GM21526 (cell line): ENCODE data around the gene TRPM2.

ENCODE experiments used
- ATAC-seq: cut with Tn5 transposase; IDR thresholded peaks from one replicate; pipeline ENCODE4 v1.9.1; 2021; ENCODE audit warnings: moderate library complexity; ENCODE audit not compliant: unreplicated experiment, low FRiP score

TRPM2 gene

DNA sequence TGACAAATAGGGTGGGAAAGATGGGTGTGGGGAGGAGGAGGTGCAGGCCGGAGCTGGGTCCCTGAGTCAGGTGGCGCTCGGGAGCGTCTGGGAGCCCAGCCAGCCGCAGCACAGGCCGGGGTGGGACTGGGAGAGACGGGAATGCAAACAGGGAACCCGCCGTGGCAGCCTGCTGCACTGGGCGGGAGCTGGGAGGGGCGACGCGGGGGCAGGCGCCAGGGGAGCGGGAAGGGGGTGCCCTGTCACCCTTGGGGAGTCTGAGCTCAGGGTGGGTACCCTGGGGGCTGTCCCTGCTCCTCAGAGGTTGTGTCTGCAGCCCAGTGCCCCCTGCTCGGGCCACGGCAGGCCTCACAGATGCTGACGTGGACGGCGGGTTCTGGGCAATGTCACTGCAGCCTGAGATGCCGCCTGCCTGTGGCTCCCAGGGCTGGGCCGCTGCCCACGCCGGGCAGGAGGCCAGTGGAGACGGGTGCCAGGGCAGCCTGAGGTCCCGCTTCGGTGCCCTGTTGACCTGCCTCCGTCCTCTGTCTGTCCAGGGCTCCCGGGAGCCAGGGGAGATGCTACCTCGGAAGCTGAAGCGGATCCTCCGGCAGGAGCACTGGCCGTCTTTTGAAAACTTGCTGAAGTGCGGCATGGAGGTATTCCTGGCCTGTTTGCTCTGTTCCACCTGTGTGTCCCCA, 85.2 kb downstream of the TRPM2 start:
- ATAC-seq, result no peak

DNA sequence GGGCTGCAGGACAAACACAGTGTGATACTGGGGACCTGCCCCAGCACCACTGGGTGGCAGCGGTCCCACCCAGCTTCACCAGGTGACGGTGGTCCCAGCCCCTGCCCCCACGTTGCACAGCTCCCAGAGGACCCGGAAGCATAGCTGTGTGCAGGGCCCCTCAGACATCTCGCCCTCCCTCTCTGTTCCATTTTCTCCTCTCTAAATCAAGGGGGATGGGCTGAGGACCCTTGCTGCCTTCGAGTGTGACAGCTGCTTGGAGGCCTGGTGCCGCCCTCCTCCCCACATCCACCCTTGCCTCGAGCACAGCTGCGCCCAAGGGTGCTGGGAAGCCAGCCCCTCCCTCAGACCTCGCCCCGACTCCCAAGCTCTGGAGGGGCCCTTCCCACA, 85.8 kb downstream of the TRPM2 start:
- no peak for ATAC-seq

DNA sequence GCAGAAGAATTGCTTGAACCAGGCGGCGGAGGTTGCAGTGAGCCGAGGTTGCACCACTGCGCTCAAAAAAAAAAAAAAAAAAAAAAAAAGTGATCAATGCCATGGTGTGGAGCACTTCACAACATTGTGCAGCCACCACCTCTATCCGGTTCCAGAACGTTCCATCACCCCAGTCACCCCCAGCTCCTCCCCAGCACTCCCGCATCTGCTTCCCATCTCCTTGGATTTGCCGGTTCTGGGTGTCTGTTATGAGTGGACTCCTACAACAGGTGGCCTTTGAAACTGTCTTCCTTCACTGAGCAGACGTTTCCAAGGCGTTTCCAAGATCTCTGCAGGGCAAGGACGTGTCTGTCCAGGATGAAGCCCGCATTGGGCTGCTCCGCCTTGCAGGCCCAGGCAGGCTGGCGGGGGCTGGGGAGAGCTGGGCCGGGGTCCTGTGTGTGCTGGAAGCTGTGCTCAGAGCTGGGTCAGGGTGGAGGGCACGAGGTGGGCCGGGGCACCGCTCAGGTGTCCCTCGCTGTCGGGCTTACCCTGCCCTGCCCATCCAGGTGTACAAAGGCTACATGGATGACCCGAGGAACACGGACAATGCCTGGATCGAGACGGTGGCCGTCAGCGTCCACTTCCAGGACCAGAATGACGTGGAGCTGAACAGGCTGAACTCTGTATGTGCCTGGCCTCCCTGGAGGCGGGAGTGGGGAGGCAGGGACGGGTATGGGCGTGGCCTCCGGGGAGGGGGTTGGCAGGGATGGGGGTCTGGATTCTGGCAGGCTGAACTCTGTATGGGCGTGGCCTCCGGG, 87.0 kb downstream of the TRPM2 start:
- ATAC-seq, result no peak

DNA sequence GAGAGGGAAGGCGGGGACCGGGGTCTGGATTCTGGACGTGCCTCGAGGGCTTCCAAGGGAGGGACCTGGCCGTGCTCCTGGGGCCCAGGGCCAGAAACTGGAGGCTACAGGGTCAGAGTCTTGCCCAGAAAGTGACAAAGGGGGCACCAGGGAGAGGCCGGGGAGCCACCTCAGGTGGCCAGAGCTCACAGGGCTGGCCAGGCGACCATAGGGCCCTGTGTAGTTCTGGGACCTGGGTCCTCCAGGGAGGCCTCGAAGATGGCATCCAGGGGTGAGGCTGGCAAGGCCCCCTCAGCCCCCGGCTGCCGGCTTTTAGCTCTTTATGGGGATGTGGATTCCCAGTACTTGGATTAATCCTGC, 87.6 kb downstream of the TRPM2 start:
- ATAC-seq, result no peak

DNA sequence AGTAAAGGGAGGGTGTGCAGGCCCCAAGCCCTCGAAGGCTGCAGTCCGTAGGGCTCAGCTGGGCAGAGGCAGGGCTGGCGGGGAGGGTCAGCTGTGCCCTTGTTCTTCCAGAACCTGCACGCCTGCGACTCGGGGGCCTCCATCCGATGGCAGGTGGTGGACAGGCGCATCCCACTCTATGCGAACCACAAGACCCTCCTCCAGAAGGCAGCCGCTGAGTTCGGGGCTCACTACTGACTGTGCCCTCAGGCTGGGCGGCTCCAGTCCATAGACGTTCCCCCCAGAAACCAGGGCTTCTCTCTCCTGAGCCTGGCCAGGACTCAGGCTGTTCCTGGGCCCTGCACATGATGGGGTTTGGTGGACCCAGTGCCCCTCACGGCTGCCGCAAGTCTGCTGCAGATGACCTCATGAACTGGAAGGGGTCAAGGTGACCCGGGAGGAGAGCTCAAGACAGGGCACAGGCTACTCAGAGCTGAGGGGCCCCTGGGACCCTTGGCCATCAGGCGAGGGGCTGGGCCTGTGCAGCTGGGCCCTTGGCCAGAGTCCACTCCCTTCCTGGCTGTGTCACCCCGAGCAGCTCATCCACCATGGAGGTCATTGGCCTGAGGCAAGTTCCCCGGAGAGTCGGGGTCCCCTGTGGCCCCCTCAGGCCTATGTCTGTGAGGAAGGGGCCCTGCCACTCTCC, 88.3 kb downstream of the TRPM2 start:
- no peak for ATAC-seq

DNA sequence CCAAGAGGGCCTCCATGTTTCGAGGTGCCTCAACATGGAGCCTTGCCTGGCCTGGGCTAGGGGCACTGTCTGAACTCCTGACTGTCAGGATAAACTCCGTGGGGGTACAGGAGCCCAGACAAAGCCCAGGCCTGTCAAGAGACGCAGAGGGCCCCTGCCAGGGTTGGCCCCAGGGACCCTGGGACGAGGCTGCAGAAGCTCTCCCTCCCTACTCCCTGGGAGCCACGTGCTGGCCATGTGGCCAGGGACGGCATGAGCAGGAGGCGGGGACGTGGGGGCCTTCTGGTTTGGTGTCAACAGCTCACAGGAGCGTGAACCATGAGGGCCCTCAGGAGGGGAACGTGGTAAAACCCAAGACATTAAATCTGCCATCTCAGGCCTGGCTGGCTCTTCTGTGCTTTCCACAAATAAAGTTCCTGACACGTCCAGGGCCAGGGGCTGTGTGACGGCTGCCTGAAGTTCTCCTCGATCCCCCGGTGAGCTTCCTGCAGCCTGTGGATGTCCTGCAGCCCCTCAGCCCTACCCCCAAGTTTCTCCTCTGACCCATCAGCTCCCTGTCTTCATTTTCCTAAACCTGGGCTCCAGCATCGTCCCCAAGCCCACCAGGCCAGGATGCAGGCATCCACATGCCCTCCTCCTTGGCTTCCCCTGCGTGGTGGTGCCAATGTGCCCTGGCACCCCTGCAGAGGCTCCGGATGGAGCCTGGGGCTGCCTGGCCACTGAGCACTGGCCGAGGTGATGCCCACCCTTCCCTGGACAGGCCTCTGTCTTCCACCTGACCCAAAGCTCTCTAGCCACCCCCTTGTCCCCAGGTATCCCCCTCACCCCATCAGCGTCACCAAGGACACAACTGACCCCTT, 89.1 kb downstream of the TRPM2 start:
- no peak for ATAC-seq

DNA sequence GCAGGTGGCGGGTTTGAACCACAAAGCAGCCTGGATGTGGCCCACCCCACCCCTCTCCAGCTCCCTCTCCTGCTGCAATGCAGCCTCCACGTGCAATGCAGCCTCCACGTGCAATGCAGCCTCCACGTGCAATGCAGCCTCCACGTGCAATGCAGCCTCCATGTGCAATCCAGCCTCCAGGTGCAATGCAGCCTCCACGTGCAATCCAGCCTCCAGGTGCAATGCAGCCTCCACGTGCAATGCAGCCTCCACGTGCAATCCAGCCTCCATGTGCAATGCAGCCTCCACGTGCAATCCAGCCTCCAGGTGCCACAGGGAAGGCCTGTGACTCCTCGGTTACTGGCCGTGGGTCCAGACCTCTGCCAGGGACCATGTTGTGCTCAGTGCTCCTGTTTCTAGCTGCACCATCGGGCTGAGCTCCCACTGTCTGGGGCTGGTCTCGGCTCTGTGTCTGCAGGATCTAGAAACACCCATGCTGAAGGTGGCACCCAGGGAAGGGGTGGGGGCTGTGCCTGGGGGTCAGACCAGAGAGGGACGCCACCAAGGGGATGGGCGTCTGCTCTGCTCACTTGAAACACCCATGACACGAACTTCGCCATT, 90.0 kb downstream of the TRPM2 start:
- no peak for ATAC-seq

DNA sequence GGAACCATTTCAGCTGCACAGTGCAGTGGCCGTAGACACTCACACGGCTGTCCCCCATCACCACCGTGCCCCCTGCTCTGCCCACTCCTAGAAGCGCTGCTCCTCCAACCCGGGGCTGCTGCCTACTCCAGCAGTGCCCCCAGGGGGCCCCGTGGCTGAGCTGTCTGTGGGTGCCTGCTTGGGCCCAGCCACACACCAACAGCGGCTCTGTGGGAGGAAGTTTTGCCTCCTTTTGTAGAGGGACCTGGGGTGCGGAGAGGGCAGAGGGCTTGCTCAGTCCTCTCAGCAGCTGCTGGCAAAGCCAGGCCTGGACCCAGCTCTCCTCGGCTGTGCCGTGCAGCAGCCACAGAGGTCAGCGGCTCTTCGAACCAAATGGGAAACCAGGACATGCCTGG, 90.5 kb downstream of the TRPM2 start:
- ATAC-seq, result no peak

DNA sequence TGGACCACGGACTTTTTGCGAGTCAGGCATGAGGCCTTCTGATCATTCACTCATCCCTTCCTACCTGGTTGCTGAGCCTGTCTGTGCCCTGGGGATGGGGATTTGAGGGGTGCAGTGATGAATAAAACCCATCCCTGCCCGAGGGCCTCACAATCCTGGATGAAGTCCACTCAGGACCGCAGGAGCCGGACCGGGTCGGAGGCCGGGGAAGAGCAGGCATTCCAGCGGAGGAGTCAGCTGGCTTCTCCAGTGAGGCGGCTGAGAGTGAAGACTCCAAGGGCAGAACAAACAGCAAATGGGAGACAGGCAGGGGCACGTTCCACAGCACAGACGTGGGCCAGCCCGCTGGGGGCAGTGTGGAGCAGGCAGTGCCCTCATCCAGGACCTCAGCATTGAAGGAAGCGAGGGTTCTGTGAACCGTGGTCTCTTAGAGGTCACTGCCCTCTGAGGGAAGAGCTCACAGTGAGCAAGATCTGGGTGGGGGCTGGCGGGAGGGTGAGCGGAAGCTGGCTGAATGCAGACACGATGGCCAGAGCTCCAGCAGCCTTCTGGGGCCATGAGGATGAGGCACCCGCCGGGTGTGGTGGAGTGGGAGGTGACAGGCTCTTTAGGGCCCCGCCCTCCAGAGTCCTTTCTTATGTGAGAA, 91.0 kb downstream of the TRPM2 start:
- ATAC-seq, result no peak

DNA sequence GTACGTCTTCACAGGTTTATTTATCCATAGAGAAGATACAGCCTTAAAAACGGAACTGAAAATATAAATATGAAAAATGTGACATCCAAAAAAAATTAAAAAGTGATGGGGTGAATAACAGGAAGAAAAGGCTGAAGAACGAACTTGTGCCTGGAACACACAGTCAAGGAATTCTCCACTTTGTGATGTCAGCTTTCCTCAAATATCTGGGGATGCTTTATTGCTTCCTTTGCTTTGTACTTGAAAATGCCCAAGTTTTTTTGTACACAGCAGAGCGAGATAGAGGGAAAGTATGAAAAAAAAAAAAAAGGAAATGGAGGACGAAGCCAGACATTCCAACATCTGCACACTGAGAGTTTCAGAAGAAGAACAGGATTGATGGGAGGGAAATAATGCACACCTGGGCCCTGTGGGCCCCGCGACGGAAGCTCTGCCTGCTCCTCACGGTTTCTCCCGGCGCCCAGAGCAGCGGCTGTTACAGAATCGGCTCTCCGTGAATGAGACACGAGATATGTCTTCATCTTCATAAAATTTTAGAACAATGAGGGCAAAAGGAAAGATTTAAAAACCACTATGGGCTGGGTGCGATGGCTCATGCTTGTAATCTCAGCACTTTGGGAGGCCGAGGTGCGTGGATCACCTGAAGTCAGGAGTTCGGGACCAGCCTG, 91.9 kb downstream of the TRPM2 start:
- no peak for ATAC-seq

DNA sequence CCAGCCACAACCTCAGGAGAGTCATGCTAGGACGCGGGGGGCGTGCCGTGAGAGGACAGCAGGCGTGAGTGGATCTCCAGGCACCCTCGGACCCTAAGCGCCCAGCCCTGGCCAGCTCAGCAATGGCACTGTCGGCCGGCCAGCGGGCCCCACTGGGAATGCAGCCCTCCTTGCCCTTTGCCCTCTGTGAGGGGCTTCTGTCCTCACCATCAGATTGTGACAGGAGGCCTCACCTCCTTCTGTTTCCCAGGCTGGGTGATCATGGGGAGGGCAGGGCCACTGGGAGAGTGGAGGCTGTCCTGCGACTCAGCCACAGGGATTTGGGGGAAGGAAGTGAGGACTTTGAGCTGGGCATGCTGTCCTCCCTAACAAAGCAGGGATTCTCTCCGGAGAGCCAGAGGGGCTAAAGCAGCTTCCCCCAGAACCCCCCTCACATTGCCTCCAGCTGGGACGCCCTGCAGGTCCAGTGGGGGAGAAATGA, 95.3 kb downstream of the TRPM2 start:
- ATAC-seq, result no peak

DNA sequence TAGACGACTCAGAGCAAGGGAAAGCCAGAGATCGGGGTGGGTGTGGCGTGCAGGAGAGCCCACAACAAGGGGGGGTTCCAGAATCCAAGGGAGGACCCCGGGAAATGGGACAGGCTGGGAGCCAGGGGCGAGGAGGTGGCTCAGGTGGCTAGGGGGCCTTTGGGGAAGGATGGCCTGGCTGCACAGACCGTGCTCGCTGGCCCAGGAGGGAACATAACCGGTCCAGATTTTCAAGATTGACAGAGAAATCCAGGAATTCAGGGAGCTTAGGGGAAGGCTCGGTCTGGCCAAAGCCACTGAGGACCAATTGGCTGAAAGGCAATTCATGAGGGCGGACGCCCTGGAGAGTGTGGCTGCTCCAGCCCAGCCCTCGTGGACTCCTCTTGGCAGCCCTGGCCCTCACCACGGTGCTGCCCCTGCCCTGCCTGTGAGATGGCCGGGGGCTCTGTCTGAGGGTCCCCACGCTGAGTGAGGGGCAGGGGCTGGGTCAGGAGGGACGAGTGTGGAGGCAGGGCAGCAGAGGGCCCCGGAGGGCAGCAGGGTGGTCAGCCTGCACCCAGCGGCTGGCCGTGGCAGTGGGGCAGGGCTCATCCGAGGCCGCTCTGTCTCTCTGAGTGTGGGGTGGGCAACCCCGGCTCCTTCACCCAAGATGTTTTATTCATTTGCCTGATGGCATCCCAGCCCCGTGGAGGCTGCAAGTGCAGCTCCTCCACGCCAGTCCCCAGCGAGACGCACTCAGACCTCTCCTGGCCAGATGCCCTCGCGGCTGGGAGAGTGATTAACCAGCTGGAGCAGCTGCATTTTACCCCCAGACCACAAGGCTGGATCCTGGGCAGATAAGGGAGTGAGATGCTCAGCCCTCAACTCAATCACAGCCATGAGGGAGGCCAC, 96.3 kb downstream of the TRPM2 start:
- no peak for ATAC-seq

DNA sequence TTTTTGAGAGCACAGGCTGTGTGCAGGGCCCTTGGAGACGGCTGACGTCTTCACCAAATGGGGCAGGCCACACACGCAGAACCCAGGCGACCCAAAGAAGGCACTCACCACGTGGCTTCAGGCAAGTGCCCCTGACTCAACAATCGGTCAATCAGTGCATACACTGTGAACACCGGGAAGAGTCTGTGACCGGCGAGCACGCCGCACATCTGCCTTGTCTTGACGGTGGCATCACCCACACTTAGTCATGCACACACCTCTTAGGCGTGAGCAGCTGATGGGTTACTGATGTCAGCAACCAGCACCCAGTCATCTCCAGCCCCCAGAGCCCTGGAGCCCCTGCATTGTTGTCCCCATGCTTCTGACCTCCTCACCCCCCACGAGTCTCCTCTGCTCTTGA, 97.0 kb downstream of the TRPM2 start:
- no peak for ATAC-seq

DNA sequence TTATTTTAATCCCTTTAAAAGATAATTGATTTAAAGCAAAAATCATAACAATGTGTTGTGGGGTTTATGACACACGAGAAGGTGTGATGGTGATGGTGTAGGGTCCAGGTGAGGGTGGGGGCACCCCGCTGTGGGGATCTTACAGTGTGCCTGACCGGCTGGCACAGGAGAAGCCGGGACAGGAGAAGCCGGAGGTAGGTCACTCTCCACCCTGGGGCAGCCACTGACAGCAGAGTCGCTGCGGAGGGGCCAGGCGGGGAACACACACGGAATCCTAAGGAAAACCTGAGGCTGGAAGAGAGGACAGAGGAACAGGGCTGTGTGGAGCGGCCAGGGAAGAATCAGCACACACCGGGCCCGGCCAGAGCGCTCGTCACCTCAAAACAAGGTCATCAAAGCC, 97.6 kb downstream of the TRPM2 start:
- no peak for ATAC-seq

DNA sequence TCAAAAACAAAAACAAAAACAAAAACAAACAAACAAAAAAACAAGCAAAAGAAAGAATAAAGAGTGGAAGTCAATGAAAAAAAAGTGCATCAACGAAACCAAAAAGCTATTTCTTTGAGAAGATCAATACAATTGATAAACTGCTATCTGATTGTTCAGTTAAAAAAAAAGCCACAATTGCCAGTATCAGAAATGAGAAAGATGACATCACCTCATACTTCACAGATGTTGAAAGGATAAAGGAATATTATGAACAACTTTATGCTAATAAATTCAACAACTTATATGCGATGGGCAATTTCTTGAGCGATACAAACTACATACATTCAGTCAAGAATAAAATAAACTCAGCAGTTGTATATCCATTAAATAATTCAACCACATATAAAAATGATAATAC, 99.7 kb downstream of the TRPM2 start:
- ATAC-seq, result no peak

DNA sequence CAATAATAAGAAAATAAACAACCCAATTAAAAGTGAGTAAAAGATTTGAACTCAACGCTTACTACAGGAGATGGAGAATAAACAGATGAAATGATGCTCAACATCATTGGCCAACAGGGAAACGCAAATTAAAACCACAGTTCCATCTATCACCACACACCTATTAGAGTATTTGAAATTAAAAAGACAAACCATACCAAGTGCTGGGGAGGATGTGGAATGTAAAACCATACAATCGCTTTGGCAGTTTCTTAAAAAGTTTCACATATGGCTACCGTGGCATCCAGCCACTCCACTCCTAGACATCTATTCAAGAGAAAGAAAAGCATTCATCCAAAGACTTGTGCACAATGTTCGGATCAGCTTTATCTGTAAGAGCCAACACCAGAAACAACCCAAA, 100.6 kb downstream of the TRPM2 start:
- ATAC-seq, result no peak

DNA sequence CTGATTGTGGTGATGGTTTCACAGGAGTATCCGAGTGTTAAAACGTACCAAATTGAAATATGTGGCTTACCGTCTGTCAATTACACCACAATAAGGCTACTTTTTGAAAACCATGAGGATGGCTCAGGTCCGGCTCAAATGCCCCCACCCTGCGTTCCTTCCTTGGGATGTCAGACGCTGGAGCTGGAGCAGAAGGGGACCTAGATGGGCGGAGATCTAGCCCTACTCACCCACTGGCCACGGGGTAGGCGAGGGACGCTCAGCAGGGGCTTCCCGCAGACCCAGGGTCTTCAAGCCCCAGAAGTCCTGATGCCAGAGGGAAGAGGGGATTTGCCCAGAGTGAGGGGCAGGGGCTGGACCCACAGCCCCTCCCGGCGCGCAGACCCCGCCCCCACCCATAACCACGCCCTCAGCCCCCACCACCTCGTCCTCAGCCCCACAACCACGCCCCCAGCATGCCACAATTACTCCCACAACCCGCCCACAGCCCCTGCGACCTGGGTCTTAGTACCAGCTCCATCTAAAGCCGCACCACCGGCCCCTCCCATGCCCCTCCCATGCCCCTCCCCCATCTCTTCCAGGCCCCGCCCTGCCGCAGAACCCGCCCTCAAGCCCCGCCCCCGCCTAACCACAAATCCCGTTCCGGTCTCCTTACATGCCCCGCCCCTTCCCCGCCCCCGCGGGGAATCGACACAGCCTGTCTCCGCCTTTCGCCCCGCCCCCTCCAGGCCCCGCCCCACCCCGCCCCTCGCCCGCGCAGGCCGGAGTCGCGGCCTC, 101.5 kb downstream of the TRPM2 start, which contains the start of gene LRRC3:
Gene LRRC3 (plus strand): TSS at position 764 of the 777 bp plus-strand sequence. CDS start 1,135 bp downstream, outside the sequence.
- no peak for ATAC-seq
